WTC11 (cell line): ENCODE measurements around the gene GAPT. TPM values are rescaled to one million over a fixed set of nuclear protein-coding genes. Genes with fewer than 3 reads are reported as not detected.

ENCODE experiments used
- ATAC-seq: fragments of 200-7000 bp; cut with Tn5 transposase; 2 replicates; pipeline ENCODE4 v1.10.0; 2021; ENCODE audit warnings: mild to moderate bottlenecking, moderate library complexity
- CTCF ChIA-PET: fragments of 300-600 bp; sonication (Branson Sonifier 250); formaldehyde crosslinking; loops from one replicate; lab custom pipeline; 2021; ENCODE audit warnings: antibody characterized with exemption; lab: Charles Lee
- POLR2A ChIA-PET: fragments of 350-600 bp; sonication (Branson Sonifier 250); formaldehyde crosslinking; loops from one replicate; lab custom pipeline; 2021; ENCODE audit warnings: antibody characterized with exemption; lab: Charles Lee
- DNase-seq: peaks from one replicate; pipeline ENCODE4 v3.0.0; 2021; ENCODE audit warnings: low spot score
- H3K27ac Mint-ChIP-seq: 2 replicates; pipeline ENCODE4 v1.8.0; 2021; ENCODE audit warnings: mixed read lengths
- H3K27me3 Mint-ChIP-seq: 2 replicates; pipeline ENCODE4 v1.8.0; 2021; ENCODE audit warnings: low read depth, mild to moderate bottlenecking, moderate library complexity, mixed read lengths
- H3K36me3 Mint-ChIP-seq: 2 replicates; pipeline ENCODE4 v1.8.0; 2021; ENCODE audit warnings: mixed read lengths
- H3K4me1 Mint-ChIP-seq: 2 replicates; pipeline ENCODE4 v1.8.0; 2022; ENCODE audit warnings: mixed read lengths
- H3K4me3 Mint-ChIP-seq: 2 replicates; pipeline ENCODE4 v1.8.0; 2021; ENCODE audit warnings: mild to moderate bottlenecking, moderate library complexity, mixed read lengths
- H3K9me3 Mint-ChIP-seq: 2 replicates; pipeline ENCODE4 v1.8.0; 2021; ENCODE audit warnings: mixed read lengths
- AR ChIP-seq: fragments of 250-450 bp; sonication (Bioruptor Pico); IDR thresholded peaks from 2 replicates; pipeline ENCODE4 v1.9.0; 2021; ENCODE audit warnings: mild to moderate bottlenecking
- ARID4B ChIP-seq: sonication (generic); formaldehyde crosslinking; IDR thresholded peaks from 2 replicates; pipeline ENCODE4 v1.8.0; 2023; ENCODE audit warnings: missing genetic modification reagents, mild to moderate bottlenecking, borderline replicate concordance
- CBFB ChIP-seq: sonication (generic); formaldehyde crosslinking; IDR thresholded peaks from 2 replicates; pipeline ENCODE4 v1.8.1; 2022; ENCODE audit warnings: mild to moderate bottlenecking, low read depth, missing genetic modification reagents
- HMGXB4 ChIP-seq: sonication (generic); formaldehyde crosslinking; IDR thresholded peaks from 2 replicates; pipeline ENCODE4 v1.8.1; 2023; ENCODE audit warnings: mild to moderate bottlenecking, moderate library complexity, missing genetic modification reagents
- IRF2 ChIP-seq: sonication (generic); formaldehyde crosslinking; IDR thresholded peaks from 2 replicates; pipeline ENCODE4 v1.8.0; 2022; ENCODE audit warnings: low read depth, missing genetic modification reagents, borderline replicate concordance
- SOX15 ChIP-seq: fragments of 250-450 bp; sonication (Bioruptor Pico); IDR thresholded peaks from 2 replicates; pipeline ENCODE4 v1.9.0; 2021; ENCODE audit warnings: mild to moderate bottlenecking
- STAT6 ChIP-seq: sonication (generic); formaldehyde crosslinking; conservative IDR thresholded peaks from 2 replicates; pipeline ENCODE4 v1.8.1; 2023; ENCODE audit warnings: mild to moderate bottlenecking, low read depth, missing genetic modification reagents, moderate library complexity
- TEAD1 ChIP-seq: sonication (generic); formaldehyde crosslinking; IDR thresholded peaks from 2 replicates; pipeline ENCODE4 v1.8.0; 2022; ENCODE audit warnings: mild to moderate bottlenecking, missing genetic modification reagents
- TEAD4 ChIP-seq: sonication (generic); formaldehyde crosslinking; IDR thresholded peaks from 2 replicates; pipeline ENCODE4 v1.8.0; 2022; ENCODE audit warnings: mild to moderate bottlenecking, missing genetic modification reagents
- ZNF219 ChIP-seq: sonication (generic); formaldehyde crosslinking; IDR thresholded peaks from 2 replicates; pipeline ENCODE4 v1.8.0; 2023; ENCODE audit warnings: missing genetic modification reagents, mild to moderate bottlenecking, borderline replicate concordance
- ZNF512 ChIP-seq: sonication (generic); formaldehyde crosslinking; IDR thresholded peaks from 2 replicates; pipeline ENCODE4 v1.8.1; 2022; ENCODE audit warnings: missing genetic modification reagents, borderline replicate concordance
- total RNA-seq: library from RNA; stranded (reverse); gene quantifications from 3 replicates; pipeline ENCODE4 v1.2.3, GENCODE V29; 2021

Gene GAPT
- total RNA-seq, 1 experiment from 2014 or later = not detected

- Mint-ChIP-seq H3K36me3 (peaks cover 6% of the 10 kb centered on the region), H3K4me3 (no peak overlapping the region), H3K27ac (peak overlapping the region; percentile 59; the same call in 1 of the 2 replicates), H3K9me3 (peaks cover 17% of the 10 kb centered on the region), H3K4me1 (peaks cover 11% of the 10 kb centered on the region), H3K27me3 (no peaks in the 10 kb centered on the region; the same call in 1 of the 2 replicates)
- ATAC-seq = peak; percentile 51
- POLR2A ChIA-PET = no interaction called here
- DNase-seq = no peak
- CTCF ChIA-PET = no interaction called here
- TF ChIP-seq TEAD1 (CRISPR knock-in tag) (no peak), CBFB (CRISPR knock-in tag) (no peak), HMGXB4 (CRISPR knock-in tag) (no peak), ARID4B (CRISPR knock-in tag) (no peak), AR (CRISPR knock-in tag) (no peak), STAT6 (CRISPR knock-in tag) (no peak), TEAD4 (CRISPR knock-in tag) (no peak), ZNF219 (no peak), IRF2 (CRISPR knock-in tag) (no peak), ZNF512 (CRISPR knock-in tag) (no peak)
These were observed 16.5 kb downstream of the GAPT start for GRCh38 chr5:58507715-58508114.

- H3K4me1 Mint-ChIP-seq = no peaks in the 10 kb centered on the region
- TF ChIP-seq SOX15 (CRISPR knock-in tag) = no peak
- TF ChIP-seq, all 79 proteins: peak for 0
- H3K9me3 Mint-ChIP-seq = peaks cover 63% of the 10 kb centered on the region
- no peak overlapping the region for H3K27ac Mint-ChIP-seq
- CTCF ChIA-PET = no interaction called here
- no peak overlapping the region for H3K4me3 Mint-ChIP-seq
- POLR2A ChIA-PET = no interaction called here
- no peak for ATAC-seq
- H3K27me3 Mint-ChIP-seq = no peaks in the 10 kb centered on the region
- peaks cover 49% of the 10 kb centered on the region for H3K36me3 Mint-ChIP-seq
- DNase-seq = no peak
These were observed 26.0 kb downstream of the GAPT start for GRCh38 chr5:58517198-58517597.
